Neural progenitor cell (in vitro differentiated cells): ENCODE data around the gene KAZN.

Experiments used
- EZH2 ChIP-seq: fragments of 200-600 bp; sonication (generic); IDR thresholded peaks from 2 replicates; pipeline ENCODE4 v1.6.1; 2017; ENCODE audit warnings: antibody characterized with exemption, mild to moderate bottlenecking, moderate library complexity
- EZH2phosphoT487 ChIP-seq: fragments of 200-600 bp; sonication (generic); IDR thresholded peaks from 2 replicates; pipeline ENCODE4 v1.6.1; 2017; ENCODE audit warnings: antibody characterized with exemption
- TF ChIP-seq, protein P1 (sequence below): fragments of 200-600 bp; sonication (generic); IDR thresholded peaks from 2 replicates; pipeline ENCODE4 v1.5.1; 2017; ENCODE audit warnings: antibody characterized with exemption, mild to moderate bottlenecking

DNA sequence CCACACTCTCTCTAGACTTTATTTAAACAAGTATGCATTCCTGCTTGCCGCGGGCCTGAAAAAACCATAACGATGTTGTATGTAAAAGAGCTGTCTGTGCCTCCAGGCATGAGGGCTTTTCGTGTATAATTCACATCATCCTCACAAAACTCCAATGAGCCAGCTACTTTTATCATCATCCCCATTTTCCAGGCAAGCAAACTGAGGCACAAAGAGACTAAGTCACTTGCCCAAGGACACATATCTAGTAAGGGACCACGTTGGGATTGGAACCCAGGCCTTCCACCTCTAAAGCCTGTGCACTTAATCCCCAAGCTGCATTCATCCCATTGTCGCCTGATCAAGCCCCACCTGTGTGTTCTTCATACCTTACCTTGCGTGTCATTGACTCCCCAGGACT lies 226.9 kb downstream of the KAZN start:
- TF ChIP-seq, protein P1, sequence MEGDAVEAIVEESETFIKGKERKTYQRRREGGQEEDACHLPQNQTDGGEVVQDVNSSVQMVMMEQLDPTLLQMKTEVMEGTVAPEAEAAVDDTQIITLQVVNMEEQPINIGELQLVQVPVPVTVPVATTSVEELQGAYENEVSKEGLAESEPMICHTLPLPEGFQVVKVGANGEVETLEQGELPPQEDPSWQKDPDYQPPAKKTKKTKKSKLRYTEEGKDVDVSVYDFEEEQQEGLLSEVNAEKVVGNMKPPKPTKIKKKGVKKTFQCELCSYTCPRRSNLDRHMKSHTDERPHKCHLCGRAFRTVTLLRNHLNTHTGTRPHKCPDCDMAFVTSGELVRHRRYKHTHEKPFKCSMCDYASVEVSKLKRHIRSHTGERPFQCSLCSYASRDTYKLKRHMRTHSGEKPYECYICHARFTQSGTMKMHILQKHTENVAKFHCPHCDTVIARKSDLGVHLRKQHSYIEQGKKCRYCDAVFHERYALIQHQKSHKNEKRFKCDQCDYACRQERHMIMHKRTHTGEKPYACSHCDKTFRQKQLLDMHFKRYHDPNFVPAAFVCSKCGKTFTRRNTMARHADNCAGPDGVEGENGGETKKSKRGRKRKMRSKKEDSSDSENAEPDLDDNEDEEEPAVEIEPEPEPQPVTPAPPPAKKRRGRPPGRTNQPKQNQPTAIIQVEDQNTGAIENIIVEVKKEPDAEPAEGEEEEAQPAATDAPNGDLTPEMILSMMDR: no peak
- TF ChIP-seq EZH2phosphoT487 (no peak), EZH2 (no peak)
